ENCODE measurements around the gene COLQ.

DNA sequence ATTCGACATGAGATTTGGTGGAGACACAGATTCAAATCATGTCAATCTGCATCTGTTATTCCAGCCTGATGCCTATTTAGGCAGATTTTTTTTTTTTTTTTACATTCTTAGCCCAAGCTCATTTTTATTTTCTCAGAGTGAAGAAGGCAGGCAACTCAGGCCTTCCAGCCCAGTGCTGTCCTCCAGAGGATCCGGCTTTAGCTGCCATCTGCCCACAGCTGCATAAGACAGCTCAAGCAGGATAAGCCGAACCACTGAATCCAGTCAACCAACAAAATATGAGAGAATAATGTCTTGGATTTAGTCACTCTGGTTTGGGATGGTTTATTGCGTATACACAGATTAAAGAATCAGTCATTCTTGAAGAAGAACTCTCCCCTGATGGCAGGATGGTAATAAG is 19.9 kb upstream of the COLQ start:
- TF ChIP-seq POLR2AphosphoS5 (IDR thresholded peaks at IDR 0.05; ENCODE audit: low read depth, low read length) (no peak), TAF1 (IDR thresholded peaks at IDR 0.05; ENCODE audit: low read depth, low read length) (no peak)
